ENCODE data around the gene MTM1. TPM values are rescaled to one million over a fixed set of nuclear protein-coding genes. Genes with fewer than 3 reads are reported as not detected.

Gene MTM1
- total RNA-seq, 1 donor from 2014 or later: 11.0 TPM

DNA sequence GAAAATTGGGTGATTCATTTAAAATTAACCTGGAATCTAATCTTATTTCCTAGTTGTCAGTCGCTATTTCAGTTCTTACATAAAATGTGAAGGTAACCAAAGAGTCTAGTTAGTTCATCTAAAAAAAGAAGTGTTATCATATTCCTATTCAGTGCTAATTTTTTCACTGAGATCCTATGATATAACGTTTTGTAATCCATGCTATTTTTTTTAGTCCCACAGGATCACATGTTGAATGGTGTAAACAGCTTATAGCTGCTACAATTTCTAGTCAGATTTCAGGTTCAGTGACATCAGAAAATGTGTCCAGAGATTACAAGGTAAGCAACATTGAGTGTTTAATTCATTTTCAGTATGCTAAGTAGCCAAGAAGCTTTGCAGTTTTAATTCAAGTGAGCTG, 130.6 kb downstream of the MTM1 start:
- Histone ChIP-seq H3K27ac (ENCODE audit: low read depth, low read length) (no peak overlapping the region), H3K4me1 (ENCODE audit: insufficient read depth, low read length) (peaks cover 11% of the 10 kb centered on the region)

DNA sequence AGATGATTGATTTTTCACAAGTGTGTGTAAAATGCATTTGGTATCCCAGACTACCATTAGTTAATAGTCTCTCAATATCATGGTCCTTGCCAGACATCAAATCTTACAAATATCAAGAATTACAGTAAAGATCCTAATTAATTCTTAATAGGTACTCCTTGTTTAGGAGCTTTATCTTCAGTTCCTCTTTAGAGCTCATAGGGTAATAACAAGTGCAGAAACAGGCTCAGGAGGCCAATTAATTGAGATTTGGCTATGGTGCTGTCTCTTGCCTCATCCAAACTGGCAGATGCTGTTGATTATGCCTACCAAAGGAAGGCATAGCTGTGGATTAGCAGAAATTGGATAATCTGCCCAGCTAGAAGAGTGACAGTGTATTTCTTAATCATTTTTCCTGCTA, 131.7 kb downstream of the MTM1 start:
- H3K36me3 ChIP-seq (ENCODE audit: insufficient read depth, low read length): no peaks in the 10 kb centered on the region
- no peak overlapping the region for H3K4me2 ChIP-seq (ENCODE audit: low read length)
- Mint-ChIP-seq H3K27me3 (ENCODE audit: low read depth, unreplicated experiment) (no peaks in the 10 kb centered on the region), H3K4me3 (ENCODE audit: unreplicated experiment) (no peak overlapping the region), H3K9me3 (ENCODE audit: unreplicated experiment) (no peaks in the 10 kb centered on the region), H3K4me1 (ENCODE audit: low read depth, unreplicated experiment) (peaks cover 13% of the 10 kb centered on the region), H3K36me3 (ENCODE audit: low read depth, unreplicated experiment) (peaks cover 2% of the 10 kb centered on the region), H3K27ac (ENCODE audit: unreplicated experiment) (no peak overlapping the region)
- peaks cover 23% of the 10 kb centered on the region for H3K79me2 ChIP-seq (ENCODE audit: insufficient read depth, low read length)
- H3K4me1 ChIP-seq (ENCODE audit: insufficient read depth, low read length): peaks cover 10% of the 10 kb centered on the region
- no peaks in the 10 kb centered on the region for H4K20me1 ChIP-seq (ENCODE audit: insufficient read depth, low read length)
- FAIRE-seq: no peak
- no peak overlapping the region for H3K4me3 ChIP-seq (ENCODE audit: insufficient read depth, low read depth, low read length)
- no peak overlapping the region for H2AFZ ChIP-seq (ENCODE audit: low read depth, low read length)
- no peak overlapping the region for H3K27ac ChIP-seq (ENCODE audit: low read depth, low read length)
- TF ChIP-seq EZH2 (IDR thresholded peaks at IDR 0.05; ENCODE audit: insufficient read depth, low read length) (no peak), CTCF (IDR thresholded peaks at IDR 0.05; ENCODE audit: insufficient read depth, low read depth, low read length) (no peak)
- no peaks in the 10 kb centered on the region for H3K27me3 ChIP-seq (ENCODE audit: insufficient read depth, low read length)
- no peaks in the 10 kb centered on the region for H3K9me3 ChIP-seq (ENCODE audit: insufficient read depth, low read depth, low read length)
- DNase-seq (ENCODE audit: low read depth): no peak
- no peak overlapping the region for H3K9ac ChIP-seq (ENCODE audit: low read length)

More for the DNA sequence above, 130.6 kb downstream of the MTM1 start:
- Histone ChIP-seq H3K79me2 (ENCODE audit: insufficient read depth, low read length) (peaks cover 29% of the 10 kb centered on the region), H2AFZ (ENCODE audit: low read depth, low read length) (no peak overlapping the region), H3K9ac (ENCODE audit: low read length) (no peak overlapping the region), H3K4me3 (ENCODE audit: insufficient read depth, low read depth, low read length) (no peak overlapping the region), H3K27me3 (ENCODE audit: insufficient read depth, low read length) (no peaks in the 10 kb centered on the region), H3K9me3 (ENCODE audit: insufficient read depth, low read depth, low read length) (no peaks in the 10 kb centered on the region), H3K4me2 (ENCODE audit: low read length) (no peak overlapping the region), H3K36me3 (ENCODE audit: insufficient read depth, low read length) (no peaks in the 10 kb centered on the region), H4K20me1 (ENCODE audit: insufficient read depth, low read length) (no peaks in the 10 kb centered on the region)
- H3K27me3 Mint-ChIP-seq (ENCODE audit: low read depth, unreplicated experiment): no peaks in the 10 kb centered on the region
- TF ChIP-seq EZH2 (IDR thresholded peaks at IDR 0.05; ENCODE audit: insufficient read depth, low read length): no peak
- no peak for TF ChIP-seq CTCF (IDR thresholded peaks at IDR 0.05; ENCODE audit: insufficient read depth, low read depth, low read length)
- H3K36me3 Mint-ChIP-seq (ENCODE audit: low read depth, unreplicated experiment): no peaks in the 10 kb centered on the region
- no peak overlapping the region for H3K27ac Mint-ChIP-seq (ENCODE audit: unreplicated experiment)
- FAIRE-seq (peak; percentile 29), DNase-seq (ENCODE audit: low read depth) (no peak)
- H3K9me3 Mint-ChIP-seq (ENCODE audit: unreplicated experiment): no peaks in the 10 kb centered on the region
- no peak overlapping the region for H3K4me3 Mint-ChIP-seq (ENCODE audit: unreplicated experiment)
- peaks cover 4% of the 10 kb centered on the region for H3K4me1 Mint-ChIP-seq (ENCODE audit: low read depth, unreplicated experiment)

- Histone ChIP-seq H3K4me2 (ENCODE audit: low read length) (no peak overlapping the region), H3K4me1 (ENCODE audit: insufficient read depth, low read length) (peaks cover 10% of the 10 kb centered on the region), H3K9me3 (ENCODE audit: insufficient read depth, low read depth, low read length) (no peaks in the 10 kb centered on the region), H3K79me2 (ENCODE audit: insufficient read depth, low read length) (peaks cover 13% of the 10 kb centered on the region), H2AFZ (ENCODE audit: low read depth, low read length) (no peak overlapping the region), H3K27ac (ENCODE audit: low read depth, low read length) (no peak overlapping the region), H4K20me1 (ENCODE audit: insufficient read depth, low read length) (no peaks in the 10 kb centered on the region), H3K27me3 (ENCODE audit: insufficient read depth, low read length) (no peaks in the 10 kb centered on the region), H3K36me3 (ENCODE audit: insufficient read depth, low read length) (no peaks in the 10 kb centered on the region), H3K4me3 (ENCODE audit: insufficient read depth, low read depth, low read length) (no peak overlapping the region), H3K9ac (ENCODE audit: low read length) (no peak overlapping the region)
- Mint-ChIP-seq H3K9me3 (ENCODE audit: unreplicated experiment) (no peaks in the 10 kb centered on the region), H3K4me1 (ENCODE audit: low read depth, unreplicated experiment) (peaks cover 15% of the 10 kb centered on the region), H3K27me3 (ENCODE audit: low read depth, unreplicated experiment) (no peaks in the 10 kb centered on the region), H3K36me3 (ENCODE audit: low read depth, unreplicated experiment) (peaks cover 3% of the 10 kb centered on the region), H3K4me3 (ENCODE audit: unreplicated experiment) (no peak overlapping the region), H3K27ac (ENCODE audit: unreplicated experiment) (no peak overlapping the region)
- FAIRE-seq (peak; percentile 95), DNase-seq (ENCODE audit: low read depth) (no peak)
- no peak for TF ChIP-seq CTCF (IDR thresholded peaks at IDR 0.05; ENCODE audit: insufficient read depth, low read depth, low read length)
- TF ChIP-seq EZH2 (IDR thresholded peaks at IDR 0.05; ENCODE audit: insufficient read depth, low read length): no peak
Observed at GRCh38 chrX:150701377-150701776, 133.0 kb downstream of the MTM1 start.
